Measurements from ENCODE around the gene DAPL1. TPM values are rescaled to one million over a fixed set of nuclear protein-coding genes. Genes with fewer than 3 reads are reported as not detected.

DAPL1 gene
- not detected in 2 replicates for total RNA-seq
- long read RNA-seq = 0 reads

DNA sequence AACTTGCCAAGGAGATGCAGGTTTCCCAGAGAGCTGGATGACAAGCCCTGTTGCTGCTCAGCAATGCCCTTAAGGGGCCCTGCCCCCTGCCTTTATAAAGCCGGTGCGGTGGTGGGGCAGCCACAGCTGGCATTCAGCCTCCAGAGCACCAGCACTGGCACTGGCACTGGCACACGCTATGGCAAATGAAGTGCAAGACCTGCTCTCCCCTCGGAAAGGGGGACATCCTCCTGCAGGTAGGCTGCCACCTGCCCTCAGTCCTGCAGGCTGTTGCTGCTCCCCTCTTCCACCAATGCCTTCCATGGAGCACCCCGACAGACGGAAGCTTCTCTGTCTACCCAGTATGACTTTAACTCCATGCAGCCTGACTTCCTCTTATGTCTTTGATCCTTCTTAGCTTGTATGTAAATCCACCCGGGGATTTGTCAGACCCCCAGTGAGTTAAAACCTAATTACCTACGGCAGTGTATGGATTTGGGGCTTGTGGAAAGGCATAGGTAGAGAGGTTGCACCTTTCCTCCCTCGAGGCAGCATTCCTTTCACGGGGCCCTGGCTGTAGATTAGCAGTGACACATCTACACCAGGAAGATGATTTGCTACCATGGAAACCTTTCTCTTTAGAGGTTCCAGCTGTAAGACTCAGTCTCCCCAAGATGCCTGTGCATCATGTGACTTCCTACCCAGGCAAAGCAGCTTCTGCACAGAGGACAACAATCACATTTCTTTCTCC lies at the start of gene DAPL1:
TSS of gene DAPL1 (plus strand) at position 123 of the 730 bp plus-strand sequence. CDS start at position 179, 56 bp downstream.
- no peak for DNase-seq (ENCODE audit: low read depth, low spot score)
- H3K9me3 Mint-ChIP-seq = no peaks in the 10 kb centered on the region
- peaks cover 3% of the 10 kb centered on the region for H3K27me3 Mint-ChIP-seq (ENCODE audit: low read depth)
- peak within 1 kb of the TSS; percentile 16 for H3K27ac Mint-ChIP-seq (ENCODE audit: unreplicated experiment)
- no peak within 1 kb of the TSS for H3K4me3 Mint-ChIP-seq
- no peaks in the 10 kb centered on the region for H3K36me3 Mint-ChIP-seq (ENCODE audit: low read depth)
- no peaks in the 10 kb centered on the region for H3K4me1 Mint-ChIP-seq
- TF ChIP-seq, protein P1, sequence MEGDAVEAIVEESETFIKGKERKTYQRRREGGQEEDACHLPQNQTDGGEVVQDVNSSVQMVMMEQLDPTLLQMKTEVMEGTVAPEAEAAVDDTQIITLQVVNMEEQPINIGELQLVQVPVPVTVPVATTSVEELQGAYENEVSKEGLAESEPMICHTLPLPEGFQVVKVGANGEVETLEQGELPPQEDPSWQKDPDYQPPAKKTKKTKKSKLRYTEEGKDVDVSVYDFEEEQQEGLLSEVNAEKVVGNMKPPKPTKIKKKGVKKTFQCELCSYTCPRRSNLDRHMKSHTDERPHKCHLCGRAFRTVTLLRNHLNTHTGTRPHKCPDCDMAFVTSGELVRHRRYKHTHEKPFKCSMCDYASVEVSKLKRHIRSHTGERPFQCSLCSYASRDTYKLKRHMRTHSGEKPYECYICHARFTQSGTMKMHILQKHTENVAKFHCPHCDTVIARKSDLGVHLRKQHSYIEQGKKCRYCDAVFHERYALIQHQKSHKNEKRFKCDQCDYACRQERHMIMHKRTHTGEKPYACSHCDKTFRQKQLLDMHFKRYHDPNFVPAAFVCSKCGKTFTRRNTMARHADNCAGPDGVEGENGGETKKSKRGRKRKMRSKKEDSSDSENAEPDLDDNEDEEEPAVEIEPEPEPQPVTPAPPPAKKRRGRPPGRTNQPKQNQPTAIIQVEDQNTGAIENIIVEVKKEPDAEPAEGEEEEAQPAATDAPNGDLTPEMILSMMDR (conservative IDR thresholded peaks at IDR 0.05) = no peak

DNA sequence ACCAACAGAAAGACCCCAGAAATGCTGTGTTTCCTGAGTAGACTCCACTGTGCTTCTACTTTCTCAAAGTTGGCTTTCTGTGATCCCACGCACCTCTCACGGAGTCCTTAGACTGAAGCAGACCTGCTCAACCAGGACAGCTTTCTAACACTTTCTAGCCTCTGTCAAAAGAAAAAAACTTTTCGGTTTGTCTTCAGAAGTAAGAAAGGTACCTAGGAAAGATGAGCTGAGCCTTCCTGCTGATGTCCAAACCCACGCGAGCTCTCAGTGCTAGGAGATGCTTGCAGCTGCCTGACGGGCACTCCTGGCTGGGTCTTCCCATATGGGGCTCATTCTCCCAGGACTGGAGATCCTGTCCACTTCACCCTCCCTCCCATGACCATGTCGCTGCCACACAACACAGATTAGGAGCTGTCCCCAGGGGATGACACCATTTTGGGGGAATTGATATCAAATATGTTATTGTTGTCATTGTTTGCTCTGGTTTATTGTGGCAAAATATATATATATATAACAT lies 49.2 kb upstream of the DAPL1 start:
- no peak overlapping the region for H3K27ac Mint-ChIP-seq (ENCODE audit: unreplicated experiment)
- H3K9me3 Mint-ChIP-seq = no peaks in the 10 kb centered on the region
- peaks cover 26% of the 10 kb centered on the region for H3K4me1 Mint-ChIP-seq
- no peaks in the 10 kb centered on the region for H3K36me3 Mint-ChIP-seq (ENCODE audit: low read depth)
- no peak for DNase-seq (ENCODE audit: low read depth, low spot score)
- TF ChIP-seq, protein P1 (conservative IDR thresholded peaks at IDR 0.05) = no peak
- peak overlapping the region; percentile 50 for H3K4me3 Mint-ChIP-seq
- peaks cover 74% of the 10 kb centered on the region for H3K27me3 Mint-ChIP-seq (ENCODE audit: low read depth)

GRCh38 chr2:158746488-158746887 lies 48.6 kb upstream of the DAPL1 start:
- no peaks in the 10 kb centered on the region for H3K9me3 Mint-ChIP-seq
- peaks cover 75% of the 10 kb centered on the region for H3K27me3 Mint-ChIP-seq (ENCODE audit: low read depth)
- no peak overlapping the region for H3K27ac Mint-ChIP-seq (ENCODE audit: unreplicated experiment)
- no peak for DNase-seq (ENCODE audit: low read depth, low spot score)
- H3K4me3 Mint-ChIP-seq = no peak overlapping the region
- no peaks in the 10 kb centered on the region for H3K36me3 Mint-ChIP-seq (ENCODE audit: low read depth)
- TF ChIP-seq, protein P1 (conservative IDR thresholded peaks at IDR 0.05) = no peak
- peaks cover 26% of the 10 kb centered on the region for H3K4me1 Mint-ChIP-seq

- DNase-seq (ENCODE audit: low read depth, low spot score) = no peak
- Mint-ChIP-seq H3K4me1 (peaks cover 26% of the 10 kb centered on the region), H3K36me3 (ENCODE audit: low read depth) (no peaks in the 10 kb centered on the region), H3K27ac (ENCODE audit: unreplicated experiment) (no peak overlapping the region), H3K4me3 (no peak overlapping the region), H3K9me3 (no peaks in the 10 kb centered on the region), H3K27me3 (ENCODE audit: low read depth) (peaks cover 72% of the 10 kb centered on the region)
- TF ChIP-seq, protein P1 (conservative IDR thresholded peaks at IDR 0.05) = no peak
Measured at GRCh38 chr2:158747281-158747680, 47.8 kb upstream of the DAPL1 start.

DNA sequence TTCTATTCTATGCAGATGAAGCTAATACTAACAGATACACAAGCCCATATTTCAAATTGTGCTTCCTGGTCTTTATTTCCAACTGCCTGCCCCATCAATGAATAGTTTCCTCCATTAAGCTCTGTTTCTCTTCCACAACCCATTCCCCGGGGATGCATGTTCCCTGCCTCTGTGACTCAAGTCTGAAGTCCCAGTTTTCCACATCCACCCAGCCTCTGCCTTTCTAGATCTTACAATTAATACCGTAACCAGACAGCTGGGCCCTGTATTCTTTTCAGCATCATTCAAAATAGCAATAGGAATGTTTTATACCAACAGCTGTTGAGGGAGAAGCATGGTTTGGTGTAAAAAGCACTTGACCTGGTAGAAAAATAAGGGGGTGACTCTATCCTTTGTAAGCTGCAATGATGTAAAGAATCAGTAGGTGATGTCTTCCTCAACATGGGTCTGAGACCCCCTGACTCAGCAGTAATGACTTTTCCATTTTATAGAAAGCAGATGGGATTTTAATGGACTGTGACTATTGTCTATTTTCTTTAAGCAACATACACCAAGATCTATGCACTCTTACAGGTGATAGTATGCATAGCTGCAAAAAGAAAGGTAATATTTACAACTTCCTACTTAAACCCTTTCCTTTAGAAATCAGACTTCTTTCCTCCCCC lies 46.1 kb upstream of the DAPL1 start:
- Mint-ChIP-seq H3K27me3 (ENCODE audit: low read depth) (peaks cover 62% of the 10 kb centered on the region), H3K4me3 (no peak overlapping the region), H3K36me3 (ENCODE audit: low read depth) (no peaks in the 10 kb centered on the region), H3K27ac (ENCODE audit: unreplicated experiment) (no peak overlapping the region), H3K4me1 (peaks cover 13% of the 10 kb centered on the region), H3K9me3 (no peaks in the 10 kb centered on the region)
- TF ChIP-seq, protein P1 (conservative IDR thresholded peaks at IDR 0.05) = no peak
- no peak for DNase-seq (ENCODE audit: low read depth, low spot score)
